MM.1S (cell line): ENCODE measurements around the gene CNOT10.

Experiments
- EZH2 ChIP-seq: fragments of 300-600 bp; sonication (generic); optimal IDR thresholded peaks from 2 replicates; pipeline ENCODE3; 2017; ENCODE audit warnings: low read depth, mild to moderate bottlenecking, antibody characterized with exemption, low read length, mixed read lengths
- EZH2phosphoT487 ChIP-seq: fragments of 300-600 bp; sonication (generic); IDR thresholded peaks from 2 replicates; pipeline ENCODE4 v1.6.1; 2018; ENCODE audit warnings: antibody characterized with exemption, low read length
- TF ChIP-seq, protein P1 (sequence below): fragments of 300-600 bp; sonication (generic); IDR thresholded peaks from 2 replicates; pipeline ENCODE4 v1.5.1; 2016; ENCODE audit warnings: antibody characterized with exemption, low read length, mixed read lengths

DNA sequence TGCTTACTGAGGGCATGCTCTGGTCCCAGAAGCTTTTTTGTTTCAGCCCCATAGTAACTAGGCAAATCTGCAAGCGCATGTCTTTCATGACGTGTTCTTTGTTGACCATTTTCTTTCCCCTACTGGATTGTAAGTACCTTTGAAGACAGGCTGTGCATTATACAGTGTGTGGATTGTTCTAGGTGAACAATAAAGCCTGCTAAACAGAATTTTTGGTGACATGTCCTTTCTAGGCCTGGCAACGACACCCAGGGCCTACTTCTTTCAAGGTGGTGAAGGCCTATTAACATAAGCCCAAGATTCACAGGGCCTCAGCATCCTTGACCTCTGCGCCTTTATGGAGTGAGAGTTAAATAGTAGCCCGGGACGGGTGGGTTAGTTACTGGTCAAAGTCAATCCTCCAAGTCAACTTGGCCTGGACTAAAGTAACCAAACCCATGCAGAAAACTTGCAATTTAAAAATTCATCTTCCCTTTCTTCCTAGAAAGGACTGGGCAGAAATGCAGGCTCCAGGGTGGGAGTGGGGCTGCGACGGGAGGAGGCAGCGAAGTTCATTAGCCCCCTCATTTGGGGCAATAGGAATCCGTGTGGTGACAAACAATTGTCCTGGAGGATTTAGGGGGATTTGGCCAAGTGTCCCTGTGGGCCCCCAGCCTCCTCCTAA, 95.2 kb downstream of the CNOT10 start:
- TF ChIP-seq EZH2phosphoT487, result no peak
- TF ChIP-seq, protein P1, sequence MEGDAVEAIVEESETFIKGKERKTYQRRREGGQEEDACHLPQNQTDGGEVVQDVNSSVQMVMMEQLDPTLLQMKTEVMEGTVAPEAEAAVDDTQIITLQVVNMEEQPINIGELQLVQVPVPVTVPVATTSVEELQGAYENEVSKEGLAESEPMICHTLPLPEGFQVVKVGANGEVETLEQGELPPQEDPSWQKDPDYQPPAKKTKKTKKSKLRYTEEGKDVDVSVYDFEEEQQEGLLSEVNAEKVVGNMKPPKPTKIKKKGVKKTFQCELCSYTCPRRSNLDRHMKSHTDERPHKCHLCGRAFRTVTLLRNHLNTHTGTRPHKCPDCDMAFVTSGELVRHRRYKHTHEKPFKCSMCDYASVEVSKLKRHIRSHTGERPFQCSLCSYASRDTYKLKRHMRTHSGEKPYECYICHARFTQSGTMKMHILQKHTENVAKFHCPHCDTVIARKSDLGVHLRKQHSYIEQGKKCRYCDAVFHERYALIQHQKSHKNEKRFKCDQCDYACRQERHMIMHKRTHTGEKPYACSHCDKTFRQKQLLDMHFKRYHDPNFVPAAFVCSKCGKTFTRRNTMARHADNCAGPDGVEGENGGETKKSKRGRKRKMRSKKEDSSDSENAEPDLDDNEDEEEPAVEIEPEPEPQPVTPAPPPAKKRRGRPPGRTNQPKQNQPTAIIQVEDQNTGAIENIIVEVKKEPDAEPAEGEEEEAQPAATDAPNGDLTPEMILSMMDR, result no peak
- no peak for TF ChIP-seq EZH2
